ENCODE measurements around the gene VPS37C.

- no peak for TF ChIP-seq CTCF (IDR thresholded peaks at IDR 0.05)
- TF ChIP-seq POLR2A (IDR thresholded peaks at IDR 0.05): no peak
These were observed 54.9 kb downstream of the VPS37C start for GRCh38 chr11:61106296-61106695.

All from body of pancreas (tissue), 4 donors.